Liver (tissue), 9 donors: ENCODE data around the gene CBFA2T2. TPM values are rescaled to one million over a fixed set of nuclear protein-coding genes. Genes with fewer than 3 reads are reported as not detected.
"Not testable (repeated sequence)": the region's sequence is repeated elsewhere in the genome, so short reads cannot be mapped to it uniquely, and the experiment has no call there.

ENCODE experiments used
- DNase-seq: peaks from one replicate; pipeline ENCODE4 v3.0.0-alpha.2; 2017; ENCODE audit warnings: low spot score
- H3K27ac ChIP-seq, 2 donors: one replicate each; pipeline ENCODE4 v1.7.0; 2013; ENCODE audit warnings: inconsistent platforms in 2 of 2, low read length in 2 of 2, control low read depth in 1 of 2, low read depth in 1 of 2, mild to moderate bottlenecking in 1 of 2
- H3K27me3 ChIP-seq, 4 donors: one replicate each; pipeline versions ENCODE4 v1.6.1 to v1.7.0; 2013; ENCODE audit warnings: low read length in 3 of 4, inconsistent platforms in 1 of 4, mild to moderate bottlenecking in 1 of 4, moderate library complexity in 1 of 4; ENCODE audit not compliant: control insufficient read depth in 4 of 4, insufficient read depth in 4 of 4
- H3K36me3 ChIP-seq, 4 donors: one replicate each; pipeline versions ENCODE4 v1.6.1 to v1.7.0; 2013; ENCODE audit warnings: low read length in 3 of 4, mild to moderate bottlenecking in 3 of 4, low read depth in 1 of 4, moderate library complexity in 1 of 4; ENCODE audit not compliant: control insufficient read depth in 4 of 4, insufficient read depth in 3 of 4
- H3K4me1 ChIP-seq, 4 donors: one replicate each; pipeline versions ENCODE4 v1.6.1 to v1.7.0; 2013; ENCODE audit warnings: low read length in 3 of 4, mild to moderate bottlenecking in 3 of 4, moderate library complexity in 1 of 4; ENCODE audit not compliant: control insufficient read depth in 4 of 4, insufficient read depth in 4 of 4
- H3K4me3 ChIP-seq, 3 donors: one replicate each; pipeline versions ENCODE4 v1.6.1 to v1.7.0; 2013; ENCODE audit warnings: low read length in 3 of 3, control low read depth in 1 of 3, low read depth in 1 of 3, mild to moderate bottlenecking in 1 of 3
- H3K9ac ChIP-seq, 2 donors: one replicate each; pipeline ENCODE4 v1.7.0; 2013; ENCODE audit warnings: low read length in 2 of 2, mild to moderate bottlenecking in 2 of 2, moderate library complexity in 2 of 2, control low read depth in 1 of 2, low read depth in 1 of 2
- H3K9me3 ChIP-seq, 4 donors: one replicate each; pipeline versions ENCODE4 v1.6.1 to v1.7.0; 2013; ENCODE audit warnings: low read length in 3 of 4; ENCODE audit not compliant: control insufficient read depth in 4 of 4
- CTCF ChIP-seq: fragments of 150-350 bp; IDR thresholded peaks from 2 replicates; pipeline ENCODE4 v1.5.1; 2017; ENCODE audit warnings: improper control_type of control experiment, low read depth, low read length; ENCODE audit not compliant: missing input control
- EGR1 ChIP-seq, 2 donors: IDR thresholded peaks; 2 replicates each; pipeline ENCODE4 v1.6.1; 2016 to 2018; ENCODE audit warnings: antibody characterized with exemption in 2 of 2, low read depth in 2 of 2
- FOXA2 ChIP-seq: IDR thresholded peaks from 2 replicates; pipeline ENCODE4 v1.6.1; 2016; ENCODE audit warnings: antibody characterized with exemption
- GABPA ChIP-seq, 2 donors: IDR thresholded peaks in 1 of 2; conservative IDR thresholded peaks in 1 of 2; 2 replicates each; pipeline ENCODE4 v1.6.1; 2016; ENCODE audit warnings: antibody characterized with exemption in 2 of 2, mild to moderate bottlenecking in 1 of 2, moderate library complexity in 1 of 2
- HNF4A ChIP-seq, 2 donors: conservative IDR thresholded peaks; 2 replicates each; pipeline ENCODE4 v1.6.1; 2016; ENCODE audit warnings: antibody characterized with exemption in 2 of 2, mild to moderate bottlenecking in 2 of 2
- NR2F2 ChIP-seq: IDR thresholded peaks from 2 replicates; pipeline ENCODE4 v1.6.1; 2016; ENCODE audit warnings: antibody characterized with exemption
- RXRA ChIP-seq, 2 donors: IDR thresholded peaks; 2 replicates each; pipeline ENCODE4 v1.6.1; 2017 to 2018; ENCODE audit warnings: antibody characterized with exemption in 2 of 2, mild to moderate bottlenecking in 1 of 2
- SP1 ChIP-seq: IDR thresholded peaks from 2 replicates; pipeline ENCODE4 v1.6.1; 2018; ENCODE audit warnings: antibody characterized with exemption, mild to moderate bottlenecking
- TAF1 ChIP-seq: conservative IDR thresholded peaks from 2 replicates; pipeline ENCODE4 v1.6.1; 2016; ENCODE audit warnings: antibody characterized with exemption, mild to moderate bottlenecking
- YY1 ChIP-seq: IDR thresholded peaks from 2 replicates; pipeline ENCODE4 v1.6.1; 2016; ENCODE audit warnings: antibody characterized with exemption, mild to moderate bottlenecking
- WGBS: extraction: QIAGEN DNeasy Blood & Tissue Kit; methylation state at CpG from one replicate; pipeline ENCODE4 v1.1.7; 2013; 5-methylcytosine and 5-hydroxymethylcytosine counted together
- polyA plus RNA-seq, 2 donors: library from polyadenylated mRNA; stranded (reverse) in 1 of 2; unstranded in 1 of 2; fragments of 200-250 nt in 1 of 2; fragments of >200 nt in 1 of 2; fragmentation: Nextera tagmentation in 1 of 2; extraction: Ambion mirVana in 1 of 2; gene quantifications; one replicate each; pipeline versions ENCODE4 v1.2.1 to v1.2.3, GENCODE V29; 2013 to 2015
- total RNA-seq, 2 donors: library from RNA; depleted of rRNA; stranded (reverse); fragments of >200 nt; gene quantifications; one replicate each; pipeline ENCODE4 v1.2.3, GENCODE V29; 2014
- donor health status: healthy.
- donor health status: healthy.
- donor health status: healthy.
- donor health status: healthy.
- donor health status: healthy.

The CBFA2T2 gene
- total and polyA plus RNA-seq, 4 donors: 2.0 to 5.5 (median 5.3) TPM

DNA sequence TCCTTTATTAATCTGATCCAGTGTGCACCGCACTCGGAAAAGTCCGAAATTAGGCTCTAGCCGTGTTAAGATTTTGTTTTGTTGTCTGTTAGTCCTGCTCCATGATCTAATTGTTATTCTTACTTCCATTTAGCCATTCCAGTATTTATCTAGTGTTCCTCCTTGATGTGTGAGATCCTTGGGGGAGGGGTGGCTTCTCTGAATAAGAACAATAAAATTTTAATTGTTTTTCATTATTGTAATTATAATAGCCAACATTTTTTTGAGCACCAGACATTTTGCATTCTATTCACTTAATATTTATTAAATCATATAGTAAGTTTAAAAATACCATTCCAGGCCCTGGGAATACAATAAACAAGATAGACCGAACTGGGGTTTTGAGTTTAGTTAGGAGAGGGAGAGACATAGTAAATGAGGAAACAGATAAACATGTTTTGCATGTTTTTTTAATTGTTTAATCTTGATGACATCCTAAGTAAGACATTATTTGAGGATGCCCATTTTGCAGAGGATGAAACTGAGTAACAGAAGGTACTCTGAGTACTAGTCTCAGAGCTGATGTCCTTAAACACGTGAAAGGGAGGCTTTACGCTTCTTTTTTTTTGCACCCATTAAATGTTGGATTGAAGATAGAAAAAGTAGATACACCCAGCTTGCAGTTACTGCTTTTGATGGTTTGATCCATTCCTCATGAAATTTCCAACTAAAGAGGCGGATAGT is 1.2 kb downstream of the CBFA2T2 start (continued):
- TF ChIP-seq CTCF (no peak), GABPA (IDR thresholded peaks at IDR 0.05 in 1 of 2, conservative IDR thresholded peaks at IDR 0.05 in 1 of 2) (no peak), FOXA2 (no peak), NR2F2 (no peak), EGR1 (IDR thresholded peaks at IDR 0.05; ENCODE audit: low read depth in 2 of 2) (no peak)

- H3K27ac ChIP-seq: no peak overlapping the region
- peaks cover 2 to 15% (median 11%) of the 10 kb centered on the region in 4 donors for H3K4me1 ChIP-seq
- no peak for TF ChIP-seq NR2F2
- TF ChIP-seq GABPA (IDR thresholded peaks at IDR 0.05 in 1 of 2, conservative IDR thresholded peaks at IDR 0.05 in 1 of 2): no peak
- no peak for TF ChIP-seq HNF4A (conservative IDR thresholded peaks at IDR 0.05)
- TF ChIP-seq FOXA2: no peak
- TF ChIP-seq EGR1 (IDR thresholded peaks at IDR 0.05; ENCODE audit: low read depth in 2 of 2): no peak
- no peak for TF ChIP-seq TAF1
- TF ChIP-seq YY1: no peak
- no peak for TF ChIP-seq SP1
- no peak for TF ChIP-seq CTCF
- H3K9me3 ChIP-seq: no peaks in the 10 kb centered on the region
- H3K4me3 ChIP-seq: no peak overlapping the region
- peaks cover 0 to 2% (median 0%) of the 10 kb centered on the region in 4 donors for H3K36me3 ChIP-seq
- no peak overlapping the region for H3K9ac ChIP-seq
- 96% methylated on average over 15 of the region's 15 CpGs for whole genome bisulfite sequencing
- H3K27me3 ChIP-seq: no peaks in the 10 kb centered on the region
- no peak for DNase-seq
Observed at GRCh38 chr20:33493076-33493766, 3.3 kb downstream of the CBFA2T2 start.

DNA sequence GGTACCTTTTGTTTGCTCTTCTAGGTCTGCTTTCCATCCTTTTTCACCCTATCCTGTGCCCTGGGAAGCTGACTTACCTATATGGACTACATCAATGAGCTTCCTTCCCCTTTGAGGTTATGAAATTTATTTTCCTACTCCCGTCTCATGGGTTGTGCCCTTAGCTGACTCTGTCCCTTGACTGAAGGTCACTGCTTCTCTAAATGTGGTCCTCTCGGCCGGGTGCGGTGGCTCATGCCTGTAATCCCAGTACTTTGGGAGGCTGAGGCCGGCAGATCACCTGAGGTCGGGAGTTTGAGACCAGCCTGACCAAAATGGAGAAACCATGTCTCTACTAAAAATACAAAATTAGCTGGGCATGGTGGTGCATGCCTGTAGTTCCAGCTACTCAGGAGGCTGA is 6.9 kb downstream of the CBFA2T2 start:
- not testable (repeated sequence) for H3K9ac ChIP-seq, H3K27me3 ChIP-seq, H3K4me3 ChIP-seq, H3K4me1 ChIP-seq, H3K27ac ChIP-seq, H3K9me3 ChIP-seq, DNase-seq, H3K36me3 ChIP-seq
- TF ChIP-seq RXRA (IDR thresholded peaks at IDR 0.05) (peak in 1 of 2 donors; percentile 33), HNF4A (conservative IDR thresholded peaks at IDR 0.05) (peak in 1 of 2 donors; percentile 64)
- WGBS: 55% methylated on average over 6 of the region's 6 CpGs
